ENCODE data around the gene STRN3. TPM values are rescaled to one million over a fixed set of nuclear protein-coding genes. Genes with fewer than 3 reads are reported as not detected.

STRN3 gene
- total and polyA plus RNA-seq, 2 of the 4 experiments (the other 2 are of a cell fraction), result 10.8 to 78.7 TPM

DNA sequence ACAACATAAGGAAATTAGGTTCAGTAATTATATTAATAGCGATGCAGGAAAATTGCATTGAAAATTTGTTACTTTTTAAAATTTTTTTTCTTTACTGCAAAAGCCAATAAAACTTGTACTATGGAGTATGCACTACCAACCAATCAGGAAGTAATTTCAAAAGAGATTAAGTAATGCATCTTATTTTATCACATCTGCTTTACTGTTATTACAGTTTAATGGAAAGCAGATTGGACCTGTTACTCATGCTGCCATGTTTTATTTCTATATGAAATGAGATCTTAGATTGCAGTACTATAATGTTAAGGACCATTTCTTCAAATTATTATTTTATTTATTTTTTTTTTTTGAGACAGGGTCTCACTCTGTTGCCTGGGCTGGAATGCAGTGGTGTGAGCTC, 1.7 kb upstream of the STRN3 start:
- no TSS peak for BruUV-seq (replicated peaks)
- Histone ChIP-seq H3K79me1 (ENCODE audit: low read depth in 1 of 2, low read length in 2 of 2) (peaks cover 18 to 44% of the 10 kb centered on the region in 2 experiments; a peak in 3 of 4 replicates), H2AK5ac (ENCODE audit: low read depth, low read length) (no peak overlapping the region), H3K23ac (ENCODE audit: low read depth, low read length) (no peak overlapping the region), H4K5ac (ENCODE audit: low read depth, low read length) (no peak overlapping the region), H3K14ac (replicated peaks; ENCODE audit: low read depth, low read length) (no peak overlapping the region), H4K91ac (ENCODE audit: insufficient read depth, low read depth, low read length) (no peak overlapping the region), H2BK20ac (ENCODE audit: low read depth, low read length) (no peak overlapping the region), H4K20me1 (ENCODE audit: insufficient read depth, low read length) (peaks cover 23% of the 10 kb centered on the region; the same call in 1 of the 2 replicates), H2BK15ac (ENCODE audit: low read depth, low read length) (no peak overlapping the region), H3K36me3 (ENCODE audit: control insufficient read depth, insufficient read depth, low read length) (no peaks in the 10 kb centered on the region), H3K4me3 (ENCODE audit: insufficient read depth, low read depth, low read length) (no peak overlapping the region), H3K27me3 (ENCODE audit: control insufficient read depth, insufficient read depth, low read length) (no peaks in the 10 kb centered on the region), H3K9me3 (ENCODE audit: control insufficient read depth, insufficient read depth, low read length) (no peaks in the 10 kb centered on the region), H3K4me2 (ENCODE audit: low read depth, low read length) (no peak overlapping the region), H4K8ac (ENCODE audit: low read depth in 2 of 2, low read length in 2 of 2) (no peak overlapping the region), H3K9me1 (ENCODE audit: insufficient read depth, low read length) (no peaks in the 10 kb centered on the region), H3K56ac (ENCODE audit: extremely low read depth, insufficient read depth, low read length) (no peak overlapping the region), H3K4me1 (ENCODE audit: control insufficient read depth, insufficient read depth, low read length) (no peaks in the 10 kb centered on the region), H2BK5ac (ENCODE audit: low read depth, low read length, poor library complexity, severe bottlenecking) (no peak overlapping the region), H3K4ac (ENCODE audit: low read depth, low read length) (no peak overlapping the region), H3K9ac (ENCODE audit: low read depth, low read length) (no peak overlapping the region), H2AFZ (replicated peaks; ENCODE audit: low read length, poor library complexity) (no peak overlapping the region), H3K18ac (ENCODE audit: low read depth, low read length) (no peak overlapping the region), H2AK9ac (replicated peaks; ENCODE audit: low read depth, low read length, poor library complexity) (no peak overlapping the region), H2BK120ac (ENCODE audit: low read depth, low read length) (no peak overlapping the region), H3K27ac (ENCODE audit: insufficient read depth, low read length) (no peak overlapping the region)
- no CpG with 5 or more reads among the region's 1 CpG for WGBS, 2 experiments (ENCODE audit: extremely low coverage in 2 of 2, insufficient read length in 1 of 2)
- no peak for DNase-seq
- intact Hi-C loops (cut with micrococcal nuclease) (loop anchor here (2.0 kb wide), 2 partner anchors 31 to 63 kb away; no protein-coding TSS in a partner anchor), in situ Hi-C loops (cut with MboI; ENCODE audit: low sequenced_read_pairs) (no loop called here), dilution Hi-C loops (cut with HindIII; ENCODE audit: low sequenced_read_pairs, unreplicated experiment) (no loop called here)
- ATAC-seq (ENCODE audit: low read depth), result no peak
- TF ChIP-seq RFX5 (IDR thresholded peaks at IDR 0.05; ENCODE audit: low read depth, low read length) (no peak), BHLHE40 (IDR thresholded peaks at IDR 0.05; ENCODE audit: low read depth, low read length) (no peak), FOS (IDR thresholded peaks at IDR 0.05; ENCODE audit: low read depth, low read length) (no peak), POLR2A (IDR thresholded peaks at IDR 0.05; ENCODE audit: low read depth, low read length) (no peak), RAD21 (IDR thresholded peaks at IDR 0.05; ENCODE audit: low read length) (no peak), SMC3 (IDR thresholded peaks at IDR 0.05; ENCODE audit: low read depth, low read length) (no peak), MAFK (IDR thresholded peaks at IDR 0.05; ENCODE audit: low read depth, low read length) (no peak), MXI1 (IDR thresholded peaks at IDR 0.05; ENCODE audit: borderline replicate concordance, low read depth, low read length) (no peak), USF2 (IDR thresholded peaks at IDR 0.05; ENCODE audit: low read depth, low read length) (no peak), NFE2L2 (IDR thresholded peaks at IDR 0.05; ENCODE audit: low read depth, low read length) (no peak), RCOR1 (IDR thresholded peaks at IDR 0.05; ENCODE audit: insufficient replicate concordance, low read length) (no peak), CHD1 (IDR thresholded peaks at IDR 0.05; ENCODE audit: low read depth, low read length) (no peak), CEBPB (IDR thresholded peaks at IDR 0.05; ENCODE audit: low read depth, low read length) (no peak), MAZ (IDR thresholded peaks at IDR 0.05; ENCODE audit: borderline replicate concordance, low read depth, low read length) (no peak)
- TF ChIP-seq, protein P1, sequence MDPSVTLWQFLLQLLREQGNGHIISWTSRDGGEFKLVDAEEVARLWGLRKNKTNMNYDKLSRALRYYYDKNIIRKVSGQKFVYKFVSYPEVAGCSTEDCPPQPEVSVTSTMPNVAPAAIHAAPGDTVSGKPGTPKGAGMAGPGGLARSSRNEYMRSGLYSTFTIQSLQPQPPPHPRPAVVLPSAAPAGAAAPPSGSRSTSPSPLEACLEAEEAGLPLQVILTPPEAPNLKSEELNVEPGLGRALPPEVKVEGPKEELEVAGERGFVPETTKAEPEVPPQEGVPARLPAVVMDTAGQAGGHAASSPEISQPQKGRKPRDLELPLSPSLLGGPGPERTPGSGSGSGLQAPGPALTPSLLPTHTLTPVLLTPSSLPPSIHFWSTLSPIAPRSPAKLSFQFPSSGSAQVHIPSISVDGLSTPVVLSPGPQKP (IDR thresholded peaks at IDR 0.05; ENCODE audit: borderline replicate concordance, low read depth, low read length), result no peak
- TF ChIP-seq, protein P2, sequence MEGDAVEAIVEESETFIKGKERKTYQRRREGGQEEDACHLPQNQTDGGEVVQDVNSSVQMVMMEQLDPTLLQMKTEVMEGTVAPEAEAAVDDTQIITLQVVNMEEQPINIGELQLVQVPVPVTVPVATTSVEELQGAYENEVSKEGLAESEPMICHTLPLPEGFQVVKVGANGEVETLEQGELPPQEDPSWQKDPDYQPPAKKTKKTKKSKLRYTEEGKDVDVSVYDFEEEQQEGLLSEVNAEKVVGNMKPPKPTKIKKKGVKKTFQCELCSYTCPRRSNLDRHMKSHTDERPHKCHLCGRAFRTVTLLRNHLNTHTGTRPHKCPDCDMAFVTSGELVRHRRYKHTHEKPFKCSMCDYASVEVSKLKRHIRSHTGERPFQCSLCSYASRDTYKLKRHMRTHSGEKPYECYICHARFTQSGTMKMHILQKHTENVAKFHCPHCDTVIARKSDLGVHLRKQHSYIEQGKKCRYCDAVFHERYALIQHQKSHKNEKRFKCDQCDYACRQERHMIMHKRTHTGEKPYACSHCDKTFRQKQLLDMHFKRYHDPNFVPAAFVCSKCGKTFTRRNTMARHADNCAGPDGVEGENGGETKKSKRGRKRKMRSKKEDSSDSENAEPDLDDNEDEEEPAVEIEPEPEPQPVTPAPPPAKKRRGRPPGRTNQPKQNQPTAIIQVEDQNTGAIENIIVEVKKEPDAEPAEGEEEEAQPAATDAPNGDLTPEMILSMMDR (conservative IDR thresholded peaks at IDR 0.05; ENCODE audit: low read depth, low read length), result no peak
- ChIA-PET POLR2A (ENCODE audit: unreplicated experiment) (no interaction called here), CTCF (no interaction called here)

Data from IMR-90 (cell line).